GM19468 (cell line): ENCODE results near the gene COL9A3.

Source experiments
- ATAC-seq: cut with Tn5 transposase; IDR thresholded peaks from one replicate; pipeline ENCODE4 v1.9.1; 2021; ENCODE audit warnings: mild to moderate bottlenecking, moderate library complexity, moderate number of reproducible peaks; ENCODE audit not compliant: unreplicated experiment; ENCODE audit errors: extremely low read depth

The COL9A3 gene

GRCh38 chr20:62816884-62817873 is at the start of gene COL9A3:
Gene COL9A3 (plus strand): TSS chr20:62817050. CDS start chr20:62817065, 15 bp downstream.
- no peak for ATAC-seq

- no peak for ATAC-seq
Measured at GRCh38 chr20:62768234-62768546, 48.7 kb upstream of the COL9A3 start.

GRCh38 chr20:62768551-62769287 is 48.1 kb upstream of the COL9A3 start:
- ATAC-seq, result no peak

GRCh38 chr20:62769346-62770071 is 47.3 kb upstream of the COL9A3 start:
- ATAC-seq, result no peak

GRCh38 chr20:62770111-62770910 is 46.5 kb upstream of the COL9A3 start:
- no peak for ATAC-seq

- ATAC-seq, result no peak
Measured at GRCh38 chr20:62770916-62771315, 45.9 kb upstream of the COL9A3 start.

- no peak for ATAC-seq
Measured at GRCh38 chr20:62771396-62772102, 45.3 kb upstream of the COL9A3 start.

GRCh38 chr20:62772103-62772611 is 44.7 kb upstream of the COL9A3 start:
- ATAC-seq, result no peak

- no peak for ATAC-seq
Measured at GRCh38 chr20:62772619-62772989, 44.2 kb upstream of the COL9A3 start.

GRCh38 chr20:62772990-62773844 is 43.6 kb upstream of the COL9A3 start:
- no peak for ATAC-seq

GRCh38 chr20:62773845-62774714 is 42.8 kb upstream of the COL9A3 start:
- ATAC-seq, result no peak

GRCh38 chr20:62774762-62775161 is 42.1 kb upstream of the COL9A3 start:
- ATAC-seq, result no peak

- ATAC-seq, result no peak
Measured at GRCh38 chr20:62775206-62775605, 41.6 kb upstream of the COL9A3 start.

GRCh38 chr20:62776035-62776691 is 40.7 kb upstream of the COL9A3 start:
- ATAC-seq, result no peak

GRCh38 chr20:62776692-62777527 is 39.9 kb upstream of the COL9A3 start:
- no peak for ATAC-seq

- ATAC-seq, result no peak
Measured at GRCh38 chr20:62777528-62777830, 39.4 kb upstream of the COL9A3 start.
